GM12874 (cell line): ENCODE data around the gene PGM2L1.

Source experiments
- TF ChIP-seq, protein P1 (sequence below): IDR thresholded peaks from 2 replicates; pipeline ENCODE4 v1.5.1; 2011; ENCODE audit warnings: low read depth, mild to moderate bottlenecking, control low read depth, low read length, moderate library complexity; ENCODE audit not compliant: insufficient read depth

Gene PGM2L1

DNA sequence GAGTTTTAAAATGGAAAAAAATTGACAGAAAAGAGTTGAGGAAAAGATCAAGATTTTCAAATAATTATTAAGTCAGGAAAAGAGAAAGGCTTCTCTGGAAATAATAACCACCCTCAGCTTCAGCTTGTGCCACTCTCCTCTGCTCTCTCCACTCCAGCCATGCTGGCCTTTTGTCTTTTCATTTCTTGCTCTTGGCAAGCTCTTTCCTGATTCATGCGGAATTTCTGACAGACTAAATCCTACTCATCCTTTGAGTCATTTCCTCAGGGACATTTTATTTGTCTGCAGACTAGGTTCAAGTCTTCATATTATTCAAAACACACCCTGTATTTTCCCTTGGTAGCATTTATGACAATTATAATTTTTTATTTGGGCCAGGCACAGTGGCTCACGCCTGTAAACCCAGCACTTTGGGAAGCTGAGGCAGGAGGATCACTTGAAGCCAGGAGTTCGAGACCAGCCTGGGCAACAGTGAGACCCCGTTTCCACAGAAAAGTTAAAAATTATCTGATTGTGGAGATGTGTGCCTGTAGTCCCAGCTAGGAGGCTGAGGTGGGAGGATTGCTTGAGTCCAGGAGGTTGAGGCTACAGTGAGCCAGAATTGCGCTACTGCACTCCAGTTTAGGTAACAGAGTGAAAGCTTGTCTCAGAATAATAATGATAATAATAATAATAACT is 79.0 kb downstream of the PGM2L1 start:
- TF ChIP-seq, protein P1, sequence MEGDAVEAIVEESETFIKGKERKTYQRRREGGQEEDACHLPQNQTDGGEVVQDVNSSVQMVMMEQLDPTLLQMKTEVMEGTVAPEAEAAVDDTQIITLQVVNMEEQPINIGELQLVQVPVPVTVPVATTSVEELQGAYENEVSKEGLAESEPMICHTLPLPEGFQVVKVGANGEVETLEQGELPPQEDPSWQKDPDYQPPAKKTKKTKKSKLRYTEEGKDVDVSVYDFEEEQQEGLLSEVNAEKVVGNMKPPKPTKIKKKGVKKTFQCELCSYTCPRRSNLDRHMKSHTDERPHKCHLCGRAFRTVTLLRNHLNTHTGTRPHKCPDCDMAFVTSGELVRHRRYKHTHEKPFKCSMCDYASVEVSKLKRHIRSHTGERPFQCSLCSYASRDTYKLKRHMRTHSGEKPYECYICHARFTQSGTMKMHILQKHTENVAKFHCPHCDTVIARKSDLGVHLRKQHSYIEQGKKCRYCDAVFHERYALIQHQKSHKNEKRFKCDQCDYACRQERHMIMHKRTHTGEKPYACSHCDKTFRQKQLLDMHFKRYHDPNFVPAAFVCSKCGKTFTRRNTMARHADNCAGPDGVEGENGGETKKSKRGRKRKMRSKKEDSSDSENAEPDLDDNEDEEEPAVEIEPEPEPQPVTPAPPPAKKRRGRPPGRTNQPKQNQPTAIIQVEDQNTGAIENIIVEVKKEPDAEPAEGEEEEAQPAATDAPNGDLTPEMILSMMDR = no peak

DNA sequence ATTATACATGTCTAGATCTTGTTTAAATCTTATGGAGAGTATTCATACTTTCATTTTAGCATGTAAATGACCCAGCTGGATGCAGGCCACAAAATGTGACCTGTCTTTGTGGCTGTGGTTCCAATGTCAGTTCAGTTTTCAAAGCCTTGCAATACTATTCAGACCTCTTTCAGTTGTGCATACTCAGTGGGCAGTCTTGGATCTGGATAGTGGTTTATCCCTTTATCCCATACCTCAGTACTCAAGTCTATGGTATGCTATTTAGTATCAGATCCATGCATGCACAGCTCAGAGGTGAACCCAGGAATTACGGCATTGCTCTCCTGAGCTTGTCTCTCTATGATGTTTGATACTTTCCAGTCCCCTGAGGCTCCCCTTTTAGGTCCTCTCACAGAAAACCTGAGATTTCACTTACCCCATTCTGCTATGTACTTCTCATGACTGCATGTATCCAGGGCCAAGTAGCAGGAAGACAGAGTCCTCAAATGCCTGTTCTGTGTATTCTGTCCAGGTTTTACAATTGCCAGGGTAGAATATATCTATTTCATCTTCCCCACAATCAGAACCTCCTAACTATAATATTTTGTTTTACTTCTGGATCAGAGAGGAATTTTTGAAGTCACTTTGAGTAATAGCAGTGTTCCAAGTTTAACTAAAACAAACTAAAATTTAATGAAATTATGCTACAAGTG is 79.8 kb downstream of the PGM2L1 start:
- TF ChIP-seq, protein P1 = no peak

DNA sequence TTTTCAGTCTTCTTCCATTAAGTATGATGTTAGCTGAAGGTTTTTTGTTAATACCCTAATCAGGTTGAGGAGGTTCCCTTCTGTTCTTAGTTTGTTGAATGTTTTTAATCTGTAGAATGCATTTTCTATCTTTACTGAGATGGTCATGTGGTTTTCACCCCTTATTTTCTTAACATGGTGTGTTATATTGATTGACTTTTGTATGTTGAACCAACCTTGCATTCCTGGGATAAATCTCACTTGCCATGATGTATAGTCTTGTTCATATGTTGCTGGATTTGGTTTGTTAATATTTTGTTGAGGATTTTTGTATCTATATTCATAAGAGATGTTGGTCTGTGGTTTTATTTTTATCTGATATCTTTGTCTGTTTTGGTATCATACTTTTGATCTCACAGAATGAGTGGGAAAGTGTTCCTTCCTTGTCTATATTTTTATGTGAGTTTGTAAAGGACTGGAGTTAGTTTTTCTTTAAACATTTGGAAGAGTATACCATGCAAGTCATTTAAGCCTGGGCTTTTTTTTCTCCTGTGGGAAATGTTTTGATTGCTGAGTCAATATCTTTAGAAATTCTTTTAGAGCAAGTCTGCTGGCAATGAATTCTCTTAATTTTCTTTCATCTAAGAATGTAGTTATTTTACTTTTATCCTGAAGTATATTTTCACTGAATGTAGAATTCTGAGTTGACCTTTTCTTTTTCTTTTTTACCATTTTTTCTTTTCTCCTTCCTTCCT is 81.3 kb downstream of the PGM2L1 start:
- TF ChIP-seq, protein P1 = no peak

DNA sequence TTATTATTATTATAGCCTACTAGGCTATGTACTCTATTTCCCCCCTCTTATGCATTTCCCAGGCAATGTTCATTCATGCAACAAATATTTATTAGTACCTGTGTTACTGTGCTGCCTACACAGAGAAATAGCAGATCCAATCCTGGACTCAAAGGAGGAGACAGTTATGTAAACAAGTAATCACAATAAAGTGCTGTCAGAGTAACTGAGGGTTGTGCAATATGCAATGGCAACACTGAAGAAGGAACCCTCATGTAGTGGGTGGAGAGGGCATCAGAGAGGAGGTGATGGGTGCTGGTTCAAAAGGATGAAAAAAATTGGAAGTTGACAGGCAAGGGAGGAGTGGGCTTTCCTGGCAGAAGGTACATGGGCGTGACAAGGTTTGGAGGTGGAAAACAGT is 85.9 kb downstream of the PGM2L1 start:
- TF ChIP-seq, protein P1 = no peak

DNA sequence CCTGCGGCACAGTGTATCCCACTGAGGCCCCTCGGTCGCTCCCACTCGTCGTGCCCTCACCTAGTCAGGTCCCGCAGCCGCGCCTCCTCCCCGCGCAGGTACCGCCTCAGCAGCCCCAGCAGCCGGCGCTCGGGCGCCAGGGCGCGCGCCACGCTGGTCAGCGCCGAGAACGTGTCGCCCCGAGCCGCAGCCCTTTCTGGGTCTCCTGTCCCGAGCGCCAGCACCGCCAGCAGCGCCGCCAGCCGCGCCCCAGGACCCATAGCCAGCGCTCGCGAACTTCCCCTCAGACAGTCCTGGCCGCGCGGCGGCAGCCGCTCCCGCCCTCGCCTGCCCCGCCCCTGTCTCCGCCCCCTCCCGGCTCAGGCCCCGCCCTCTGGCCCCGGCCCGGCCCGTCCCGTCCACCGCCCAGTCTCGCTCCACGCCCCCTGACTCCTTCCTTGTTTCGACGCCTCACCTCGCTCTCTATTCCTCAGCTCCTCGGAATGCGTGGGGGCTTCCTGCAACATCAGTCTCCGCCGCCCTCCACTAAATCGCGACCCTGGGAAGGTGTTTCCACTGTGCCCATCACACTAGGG is 86.8 kb downstream of the PGM2L1 start, which contains the start of gene P4HA3:
P4HA3 (minus strand) TSS at position 289 of the 575 bp plus-strand sequence; CDS start at position 260, 29 bp downstream.
- TF ChIP-seq, protein P1 = no peak

DNA sequence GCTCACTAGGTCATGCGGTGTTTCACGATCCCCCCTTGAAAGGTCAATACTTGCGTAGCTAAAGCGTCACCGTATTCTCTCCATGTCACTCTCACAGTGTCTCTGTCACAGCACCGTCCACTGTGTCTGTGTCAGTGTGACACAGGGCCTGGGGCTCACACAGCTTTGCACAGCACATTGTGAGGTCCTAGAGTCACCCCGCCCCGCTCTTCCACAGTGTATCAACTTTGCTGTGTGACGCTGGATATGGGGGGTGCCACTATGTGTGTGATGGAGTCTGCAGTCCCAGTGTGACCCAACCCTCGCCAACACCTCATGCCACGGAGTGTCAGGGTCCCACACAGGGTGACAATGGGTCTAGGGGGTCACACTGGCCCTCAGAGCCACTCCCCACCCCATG is 87.4 kb downstream of the PGM2L1 start:
- TF ChIP-seq, protein P1 = no peak

DNA sequence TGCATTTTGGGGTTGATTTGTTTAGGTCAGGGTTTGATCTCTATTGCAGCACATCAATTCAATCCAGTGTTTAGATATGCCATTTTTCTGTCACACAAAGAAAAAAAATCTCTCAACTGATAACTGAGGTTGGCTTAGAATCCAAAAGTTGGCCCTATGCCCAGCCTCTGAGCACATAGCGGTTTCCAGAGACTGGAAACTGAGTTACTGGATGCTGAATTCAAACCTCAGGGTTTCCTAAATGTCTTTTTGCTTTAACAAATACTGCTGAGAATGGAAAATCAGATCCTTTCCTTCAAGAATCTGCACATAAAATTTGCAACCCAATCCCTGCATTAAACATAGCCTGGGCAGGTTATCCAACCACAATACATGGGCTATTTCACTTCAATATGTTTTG is 90.8 kb downstream of the PGM2L1 start:
- TF ChIP-seq, protein P1 = no peak
